ENCODE results near the gene VIPR1.

The VIPR1 gene

GRCh38 chr3:42463093-42463492, 39.4 kb upstream of the VIPR1 start:
- Histone ChIP-seq H3K36me3 (ENCODE audit: control insufficient read depth in 1 of 2, insufficient read depth in 2 of 2, low read depth in 1 of 2, low read length in 2 of 2) (no peaks in the 10 kb centered on the region), H2BK12ac (ENCODE audit: low read length in 2 of 2) (no peak overlapping the region), H3K4me2 (ENCODE audit: low read length, poor library complexity, severe bottlenecking) (no peak overlapping the region), H2AFZ (ENCODE audit: low read depth, low read length) (no peak overlapping the region), H2AK5ac (ENCODE audit: low read length, severe bottlenecking) (no peak overlapping the region), H3K27ac (ENCODE audit: low read length, poor library complexity, severe bottlenecking) (no peak overlapping the region), H2BK120ac (ENCODE audit: low read depth, low read length) (no peak overlapping the region), H4K8ac (ENCODE audit: low read length) (no peak overlapping the region), H3K27me3 (ENCODE audit: control insufficient read depth in 1 of 2, insufficient read depth in 1 of 2, low read length in 2 of 2) (peaks cover 0 to 15% of the 10 kb centered on the region in 2 experiments), H3K4me1 (ENCODE audit: control insufficient read depth, insufficient read depth, low read depth, low read length) (no peaks in the 10 kb centered on the region), H3K23ac (ENCODE audit: low read length in 2 of 2) (no peak overlapping the region), H2BK5ac (ENCODE audit: low read depth, low read length, poor library complexity, severe bottlenecking) (no peak overlapping the region), H3K79me1 (replicated peaks; ENCODE audit: low read length, poor library complexity, severe bottlenecking) (no peaks in the 10 kb centered on the region), H2BK15ac (ENCODE audit: low read depth, poor library complexity, severe bottlenecking) (no peak overlapping the region), H4K91ac (ENCODE audit: low read length) (no peak overlapping the region), H3K18ac (ENCODE audit: low read depth in 1 of 2, low read length in 2 of 2) (no peak overlapping the region), H3K9ac (ENCODE audit: low read length) (no peak overlapping the region), H3K4ac (ENCODE audit: low read depth in 1 of 2, low read length in 2 of 2) (peak overlapping the region in 1 of 2 experiments; percentile 64), H3K9me3 (ENCODE audit: control insufficient read depth, low read length) (no peaks in the 10 kb centered on the region), H3K14ac (ENCODE audit: low read length in 2 of 2) (no peak overlapping the region), H3K4me3 (ENCODE audit: insufficient read depth in 1 of 2, low read depth in 1 of 2, low read length in 2 of 2) (no peak overlapping the region)
- DNase-seq = no peak
- 89% methylated on average over 1 of the region's 1 CpG for WGBS

- H4K8ac ChIP-seq (ENCODE audit: low read length) = no peak overlapping the region
- H2BK5ac ChIP-seq (ENCODE audit: low read depth, low read length, poor library complexity, severe bottlenecking) = no peak overlapping the region
- no peak overlapping the region for H2BK15ac ChIP-seq (ENCODE audit: low read depth, poor library complexity, severe bottlenecking)
- no peak for DNase-seq
- no peak overlapping the region for H3K14ac ChIP-seq (ENCODE audit: low read length in 2 of 2)
- H3K79me1 ChIP-seq (replicated peaks; ENCODE audit: low read length, poor library complexity, severe bottlenecking) = no peaks in the 10 kb centered on the region
- H2AFZ ChIP-seq (ENCODE audit: low read depth, low read length) = no peak overlapping the region
- no peak overlapping the region for H2BK12ac ChIP-seq (ENCODE audit: low read length in 2 of 2)
- no peak overlapping the region for H4K91ac ChIP-seq (ENCODE audit: low read length)
- H3K4me1 ChIP-seq (ENCODE audit: control insufficient read depth, insufficient read depth, low read depth, low read length) = no peaks in the 10 kb centered on the region
- no peak overlapping the region for H3K23ac ChIP-seq (ENCODE audit: low read length in 2 of 2)
- H3K18ac ChIP-seq (ENCODE audit: low read depth in 1 of 2, low read length in 2 of 2) = no peak overlapping the region
- H3K36me3 ChIP-seq (ENCODE audit: control insufficient read depth in 1 of 2, insufficient read depth in 2 of 2, low read depth in 1 of 2, low read length in 2 of 2) = no peaks in the 10 kb centered on the region
- no peak overlapping the region for H3K4me2 ChIP-seq (ENCODE audit: low read length, poor library complexity, severe bottlenecking)
- no peak overlapping the region for H2AK5ac ChIP-seq (ENCODE audit: low read length, severe bottlenecking)
- WGBS = 86% methylated on average over 1 of the region's 3 CpGs
- no peak overlapping the region for H3K4me3 ChIP-seq (ENCODE audit: insufficient read depth in 1 of 2, low read depth in 1 of 2, low read length in 2 of 2)
- H3K9me3 ChIP-seq (ENCODE audit: control insufficient read depth, low read length) = no peaks in the 10 kb centered on the region
- H3K9ac ChIP-seq (ENCODE audit: low read length) = no peak overlapping the region
- H3K4ac ChIP-seq (ENCODE audit: low read depth in 1 of 2, low read length in 2 of 2) = no peak overlapping the region
- H3K27ac ChIP-seq (ENCODE audit: low read length, poor library complexity, severe bottlenecking) = no peak overlapping the region
- no peak overlapping the region for H2BK120ac ChIP-seq (ENCODE audit: low read depth, low read length)
- H3K27me3 ChIP-seq (ENCODE audit: control insufficient read depth in 1 of 2, insufficient read depth in 1 of 2, low read length in 2 of 2) = peaks cover 6 to 10% of the 10 kb centered on the region in 2 experiments
Measured at GRCh38 chr3:42468111-42468510, 34.3 kb upstream of the VIPR1 start.

- Histone ChIP-seq H3K4me1 (ENCODE audit: control insufficient read depth, insufficient read depth, low read depth, low read length) (peaks cover 1% of the 10 kb centered on the region), H4K8ac (ENCODE audit: low read length) (no peak overlapping the region), H2BK15ac (ENCODE audit: low read depth, poor library complexity, severe bottlenecking) (no peak overlapping the region), H2BK120ac (ENCODE audit: low read depth, low read length) (no peak overlapping the region), H3K9me3 (ENCODE audit: control insufficient read depth, low read length) (no peaks in the 10 kb centered on the region), H3K4me3 (ENCODE audit: insufficient read depth in 1 of 2, low read depth in 1 of 2, low read length in 2 of 2) (no peak overlapping the region), H3K18ac (ENCODE audit: low read depth in 1 of 2, low read length in 2 of 2) (peak overlapping the region in 1 of 2 experiments; percentile 16), H3K4me2 (ENCODE audit: low read length, poor library complexity, severe bottlenecking) (no peak overlapping the region), H3K4ac (ENCODE audit: low read depth in 1 of 2, low read length in 2 of 2) (no peak overlapping the region), H2BK12ac (ENCODE audit: low read length in 2 of 2) (peak overlapping the region in 1 of 2 experiments; percentile 94), H3K36me3 (ENCODE audit: control insufficient read depth in 1 of 2, insufficient read depth in 2 of 2, low read depth in 1 of 2, low read length in 2 of 2) (no peaks in the 10 kb centered on the region), H2BK5ac (ENCODE audit: low read depth, low read length, poor library complexity, severe bottlenecking) (no peak overlapping the region), H2AK5ac (ENCODE audit: low read length, severe bottlenecking) (no peak overlapping the region), H3K79me1 (replicated peaks; ENCODE audit: low read length, poor library complexity, severe bottlenecking) (no peaks in the 10 kb centered on the region), H4K91ac (ENCODE audit: low read length) (no peak overlapping the region), H3K27ac (ENCODE audit: low read length, poor library complexity, severe bottlenecking) (no peak overlapping the region), H3K14ac (ENCODE audit: low read length in 2 of 2) (peak overlapping the region in 1 of 2 experiments; percentile 86), H3K27me3 (ENCODE audit: control insufficient read depth in 1 of 2, insufficient read depth in 1 of 2, low read length in 2 of 2) (peaks cover 31 to 41% of the 10 kb centered on the region in 2 experiments), H3K9ac (ENCODE audit: low read length) (no peak overlapping the region), H2AFZ (ENCODE audit: low read depth, low read length) (no peak overlapping the region), H3K23ac (ENCODE audit: low read length in 2 of 2) (no peak overlapping the region)
- WGBS = 56% methylated on average over 2 of the region's 2 CpGs
- no peak for DNase-seq
Measured at GRCh38 chr3:42472555-42472954, 29.9 kb upstream of the VIPR1 start.

GRCh38 chr3:42473083-42473932, 29.1 kb upstream of the VIPR1 start:
- WGBS = 38% methylated on average over 10 of the region's 10 CpGs
- no peak overlapping the region for H2AK5ac ChIP-seq (ENCODE audit: low read length, severe bottlenecking)

More at GRCh38 chr3:42473083-42473932, 29.1 kb upstream of the VIPR1 start:
- peaks cover 1% of the 10 kb centered on the region for H3K4me1 ChIP-seq (ENCODE audit: control insufficient read depth, insufficient read depth, low read depth, low read length)
- H2BK120ac ChIP-seq (ENCODE audit: low read depth, low read length) = peak overlapping the region; percentile 36
- peak overlapping the region; percentile 16 to 88 for H3K18ac ChIP-seq (ENCODE audit: low read depth in 1 of 2, low read length in 2 of 2)
- no peak overlapping the region for H3K27ac ChIP-seq (ENCODE audit: low read length, poor library complexity, severe bottlenecking)
- H2BK15ac ChIP-seq (ENCODE audit: low read depth, poor library complexity, severe bottlenecking) = no peak overlapping the region
- H3K14ac ChIP-seq (ENCODE audit: low read length in 2 of 2) = peak overlapping the region in 1 of 2 experiments; percentile 86
- no peaks in the 10 kb centered on the region for H3K36me3 ChIP-seq (ENCODE audit: control insufficient read depth in 1 of 2, insufficient read depth in 2 of 2, low read depth in 1 of 2, low read length in 2 of 2)
- H2BK5ac ChIP-seq (ENCODE audit: low read depth, low read length, poor library complexity, severe bottlenecking) = no peak overlapping the region
- peak overlapping the region in 1 of 2 experiments; percentile 72 for H3K23ac ChIP-seq (ENCODE audit: low read length in 2 of 2)
- H3K79me1 ChIP-seq (replicated peaks; ENCODE audit: low read length, poor library complexity, severe bottlenecking) = no peaks in the 10 kb centered on the region
- H2AFZ ChIP-seq (ENCODE audit: low read depth, low read length) = no peak overlapping the region
- no peaks in the 10 kb centered on the region for H3K9me3 ChIP-seq (ENCODE audit: control insufficient read depth, low read length)
- H4K8ac ChIP-seq (ENCODE audit: low read length) = no peak overlapping the region
- H3K9ac ChIP-seq (ENCODE audit: low read length) = no peak overlapping the region
- peaks cover 38 to 46% of the 10 kb centered on the region in 2 experiments for H3K27me3 ChIP-seq (ENCODE audit: control insufficient read depth in 1 of 2, insufficient read depth in 1 of 2, low read length in 2 of 2)
- H3K4me2 ChIP-seq (ENCODE audit: low read length, poor library complexity, severe bottlenecking) = no peak overlapping the region
- peak overlapping the region; percentile 27 to 61 for H3K4ac ChIP-seq (ENCODE audit: low read depth in 1 of 2, low read length in 2 of 2)
- DNase-seq = peak; percentile 87
- no peak overlapping the region for H3K4me3 ChIP-seq (ENCODE audit: insufficient read depth in 1 of 2, low read depth in 1 of 2, low read length in 2 of 2)
- H4K91ac ChIP-seq (ENCODE audit: low read length) = peak overlapping the region; percentile 81
- H2BK12ac ChIP-seq (ENCODE audit: low read length in 2 of 2) = peak overlapping the region in 1 of 2 experiments; percentile 94

Measured in mesenchymal stem cell (in vitro differentiated cells and primary cell).